ENCODE results near the gene CHURC1. TPM values are rescaled to one million over a fixed set of nuclear protein-coding genes. Genes with fewer than 3 reads are reported as not detected.
A peak's percentile ranks its signal among the peaks of the same experiment; 100 is the strongest.

CHURC1 gene
- total and polyA plus RNA-seq, 2 of the 4 experiments (the other 2 are of a cell fraction): 38.0 to 69.5 TPM

- Histone ChIP-seq H3K18ac (ENCODE audit: low read depth, low read length) (no peak within 1 kb of the TSS), H2BK5ac (ENCODE audit: low read depth, low read length, poor library complexity, severe bottlenecking) (no peak within 1 kb of the TSS), H2BK120ac (ENCODE audit: low read depth, low read length) (no peak within 1 kb of the TSS), H3K27ac (ENCODE audit: insufficient read depth, low read length) (no peak within 1 kb of the TSS), H3K9ac (ENCODE audit: low read depth, low read length) (no peak within 1 kb of the TSS), H4K5ac (ENCODE audit: low read depth, low read length) (no peak within 1 kb of the TSS), H2BK20ac (ENCODE audit: low read depth, low read length) (no peak within 1 kb of the TSS), H3K27me3 (ENCODE audit: control insufficient read depth, insufficient read depth, low read length) (peaks cover 82% of the 10 kb centered on the region), H3K79me1 (ENCODE audit: low read depth in 1 of 2, low read length in 2 of 2) (no peaks in the 10 kb centered on the region), H3K9me1 (ENCODE audit: insufficient read depth, low read length) (no peaks in the 10 kb centered on the region), H3K14ac (replicated peaks; ENCODE audit: low read depth, low read length) (no peak within 1 kb of the TSS), H2AK9ac (replicated peaks; ENCODE audit: low read depth, low read length, poor library complexity) (no peak within 1 kb of the TSS), H2AK5ac (ENCODE audit: low read depth, low read length) (no peak within 1 kb of the TSS), H3K4me2 (ENCODE audit: low read depth, low read length) (peak within 1 kb of the TSS; percentile 83), H4K91ac (ENCODE audit: insufficient read depth, low read depth, low read length) (no peak within 1 kb of the TSS), H2AFZ (replicated peaks; ENCODE audit: low read length, poor library complexity) (peak within 1 kb of the TSS; percentile 90), H3K9me3 (ENCODE audit: control insufficient read depth, insufficient read depth, low read length) (peaks cover 2% of the 10 kb centered on the region; the same call in 1 of the 2 replicates), H3K4me3 (ENCODE audit: insufficient read depth, low read depth, low read length) (no peak within 1 kb of the TSS; the same call in 1 of the 2 replicates), H4K8ac (ENCODE audit: low read depth in 2 of 2, low read length in 2 of 2) (no peak within 1 kb of the TSS), H3K4ac (ENCODE audit: low read depth, low read length) (no peak within 1 kb of the TSS), H3K36me3 (ENCODE audit: control insufficient read depth, insufficient read depth, low read length) (no peaks in the 10 kb centered on the region), H3K23ac (ENCODE audit: low read depth, low read length) (no peak within 1 kb of the TSS), H4K20me1 (ENCODE audit: insufficient read depth, low read length) (no peaks in the 10 kb centered on the region), H3K4me1 (ENCODE audit: control insufficient read depth, insufficient read depth, low read length) (peaks cover 2% of the 10 kb centered on the region; the same call in 1 of the 2 replicates), H3K56ac (ENCODE audit: extremely low read depth, insufficient read depth, low read length) (no peak within 1 kb of the TSS), H2BK15ac (ENCODE audit: low read depth, low read length) (no peak within 1 kb of the TSS)
- WGBS, 2 experiments (ENCODE audit: extremely low coverage in 2 of 2, insufficient read length in 1 of 2): 0% methylated on average over 17 of the region's 61 CpGs; no CpG with 5 or more reads in 1 of the 2 experiments
- DNase-seq: no peak
- intact Hi-C loops (cut with micrococcal nuclease): no loop called here
- dilution Hi-C loops (cut with HindIII; ENCODE audit: low sequenced_read_pairs, unreplicated experiment): no loop called here
- no peak for TF ChIP-seq NFE2L2 (IDR thresholded peaks at IDR 0.05; ENCODE audit: low read depth, low read length)
- TF ChIP-seq SMC3 (IDR thresholded peaks at IDR 0.05; ENCODE audit: low read depth, low read length): no peak
- TF ChIP-seq MAFK (IDR thresholded peaks at IDR 0.05; ENCODE audit: low read depth, low read length): no peak
- TF ChIP-seq BHLHE40 (IDR thresholded peaks at IDR 0.05; ENCODE audit: low read depth, low read length): no peak
- no peak for TF ChIP-seq ELK1 (IDR thresholded peaks at IDR 0.05; ENCODE audit: borderline replicate concordance, low read depth, low read length)
- no peak for TF ChIP-seq CHD1 (IDR thresholded peaks at IDR 0.05; ENCODE audit: low read depth, low read length)
- no peak for TF ChIP-seq POLR2A (IDR thresholded peaks at IDR 0.05; ENCODE audit: low read depth, low read length)
- no peak for TF ChIP-seq CEBPB (IDR thresholded peaks at IDR 0.05; ENCODE audit: low read depth, low read length)
- TF ChIP-seq MAZ (IDR thresholded peaks at IDR 0.05; ENCODE audit: borderline replicate concordance, low read depth, low read length): no peak
- no peak for TF ChIP-seq CTCF (conservative IDR thresholded peaks at IDR 0.05; ENCODE audit: low read depth, low read length)
- TF ChIP-seq USF2 (IDR thresholded peaks at IDR 0.05; ENCODE audit: low read depth, low read length): no peak
- BruUV-seq (replicated peaks): no TSS peak
- no peak; the same call in 1 of the 2 replicates for ATAC-seq (ENCODE audit: low read depth)
- in situ Hi-C loops (cut with MboI; ENCODE audit: low sequenced_read_pairs): no loop called here
- ChIA-PET POLR2A (ENCODE audit: unreplicated experiment) (interaction anchor here (0.7 kb wide), 1 partner anchor 18 kb away, joined by 4 read pairs; no protein-coding TSS in a partner anchor), CTCF (no interaction called here)
Measured at GRCh38 chr14:64879635-64880220, 34.5 kb upstream of the CHURC1 start, which contains the start of gene SPTB. TSS of gene SPTB (minus strand) at chr14:64879907. CDS start at chr14:64823094, 56,813 bp downstream.
